HCT116 (cell line): Measurements from ENCODE around the gene NIN. TPM values are rescaled to one million over a fixed set of nuclear protein-coding genes. Genes with fewer than 3 reads are reported as not detected.

Source experiments
- ATAC-seq: fragments of 200-7000 bp; cut with Tn5 transposase; 2 replicates; pipeline ENCODE4 v1.9.1; 2020; ENCODE audit warnings: mild to moderate bottlenecking, moderate library complexity
- BruUV-seq: library from RNA; stranded (reverse); fragments of 400-500 nt; replicated peaks from 2 replicates; lab custom pipeline; 2021; lab: Mats Ljungman, UMichigan
- CTCF ChIA-PET: fragments of 300-600 bp; sonication (Branson Sonifier 250); formaldehyde crosslinking; loops from one replicate; lab custom pipeline; 2021; ENCODE audit warnings: antibody characterized with exemption; lab: Charles Lee
- POLR2A ChIA-PET: fragments of 300-600, 350-600 bp; sonication (Branson Sonifier 250); formaldehyde crosslinking; loops from one replicate; lab custom pipeline; 2021; ENCODE audit warnings: antibody characterized with exemption; lab: Charles Lee
- RAD21 ChIA-PET, 2 experiments: fragments of 300-600 bp; sonication (Branson Sonifier 250); formaldehyde crosslinking; loops; one replicate each; lab custom pipeline; 2023; ENCODE audit warnings: low total read pairs in 2 of 2; ENCODE audit not compliant: uncharacterized antibody in 2 of 2, unreplicated experiment in 2 of 2, low non-redundant PET in 1 of 2; lab: Charles Lee
- DNase-seq: peaks from one replicate; pipeline ENCODE4 v3.0.0-alpha.2; 2010; ENCODE audit warnings: low read depth, low spot score
- H2AFZ ChIP-seq: fragments of 200-600 bp; shearing (Covaris generic), sonication (generic); 2 replicates; pipeline ENCODE4 v1.6.1; 2017; ENCODE audit warnings: low read depth, mixed run types, mixed read lengths, antibody characterized with exemption, low read length; ENCODE audit not compliant: poor library complexity, severe bottlenecking
- H3K27ac ChIP-seq: 2 replicates; pipeline ENCODE4 v1.5.1; 2012; ENCODE audit warnings: low read depth, low read length
- H3K27me3 ChIP-seq: fragments of 200-600 bp; sonication (generic); 2 replicates; pipeline ENCODE4 v1.6.1; 2016; ENCODE audit warnings: mixed run types, low read length, mixed read lengths; ENCODE audit not compliant: insufficient read depth
- H3K36me3 ChIP-seq, 2 experiments: fragments of 200-500 bp in 1 of 2; fragments of 200-600 bp in 1 of 2; sonication (Bioruptor generic) in 1 of 2; sonication (generic) in 1 of 2; 2 replicates each; pipeline versions ENCODE4 v1.5.1 to v1.6.1; 2014 to 2016; ENCODE audit warnings: low read length in 2 of 2, inconsistent platforms in 1 of 2, mixed read lengths in 1 of 2, mixed run types in 1 of 2; ENCODE audit not compliant: insufficient read depth in 2 of 2, control insufficient read depth in 1 of 2
- H3K4me1 ChIP-seq, 2 experiments: fragments of 200-600 bp in 1 of 2; sonication (generic) in 1 of 2; 2 replicates each; pipeline versions ENCODE4 v1.5.1 to v1.6.1; 2012 to 2017; ENCODE audit warnings: low read length in 2 of 2, inconsistent platforms in 1 of 2, mild to moderate bottlenecking in 1 of 2, mixed read lengths in 1 of 2, mixed run types in 1 of 2, moderate library complexity in 1 of 2; ENCODE audit not compliant: insufficient read depth in 2 of 2, control insufficient read depth in 1 of 2
- H3K4me2 ChIP-seq: fragments of 200-600 bp; sonication (generic); 2 replicates; pipeline ENCODE4 v1.6.1; 2017; ENCODE audit warnings: mixed run types, low read length, mixed read lengths
- H3K4me3 ChIP-seq, 2 experiments: fragments of 200-600 bp in 1 of 2; sonication (generic) in 1 of 2; replicated peaks in 1 of 2; 2 replicates each; pipeline ENCODE4 v1.5.1; 2011 to 2016; ENCODE audit warnings: low read length in 2 of 2, control low read depth in 1 of 2, low read depth in 1 of 2, mild to moderate bottlenecking in 1 of 2, mixed read lengths in 1 of 2, mixed run types in 1 of 2
- H3K79me2 ChIP-seq: fragments of 200-600 bp; sonication (generic); 2 replicates; pipeline ENCODE4 v1.6.1; 2017; ENCODE audit warnings: mild to moderate bottlenecking, mixed run types, low read length, moderate library complexity, mixed read lengths; ENCODE audit not compliant: insufficient read depth
- H3K9ac ChIP-seq: fragments of 200-600 bp; sonication (generic); 2 replicates; pipeline ENCODE4 v1.6.1; 2016; ENCODE audit warnings: low read length, mixed read lengths
- H3K9me2 ChIP-seq: fragments of 200-600 bp; sonication (generic), shearing (Covaris generic); 2 replicates; pipeline ENCODE4 v1.6.1; 2017; ENCODE audit warnings: mixed run types, mild to moderate bottlenecking, moderate library complexity; ENCODE audit not compliant: insufficient read depth
- H3K9me3 ChIP-seq, 2 experiments: fragments of 200-500 bp in 1 of 2; fragments of 200-600 bp in 1 of 2; sonication (Bioruptor generic) in 1 of 2; sonication (generic) in 1 of 2; 2 replicates each; pipeline ENCODE4 v1.6.1; 2014 to 2017; ENCODE audit warnings: low read length in 2 of 2, mixed read lengths in 2 of 2, inconsistent platforms in 1 of 2, low read depth in 1 of 2, mild to moderate bottlenecking in 1 of 2, mixed run types in 1 of 2, moderate library complexity in 1 of 2; ENCODE audit not compliant: control insufficient read depth in 1 of 2, insufficient read depth in 1 of 2
- H4K20me1 ChIP-seq: fragments of 200-600 bp; sonication (generic), shearing (Covaris generic); 2 replicates; pipeline ENCODE4 v1.6.1; 2017; ENCODE audit warnings: mixed run types, mild to moderate bottlenecking, moderate library complexity; ENCODE audit not compliant: insufficient read depth
- CBX3 ChIP-seq: IDR thresholded peaks from 2 replicates; pipeline ENCODE4 v1.6.1; 2012; ENCODE audit warnings: low read depth
- CEBPB ChIP-seq: IDR thresholded peaks from 2 replicates; pipeline ENCODE4 v1.6.1; 2012; ENCODE audit warnings: low read depth
- CTCF ChIP-seq, 3 experiments: fragments of 200-600 bp in 1 of 3; sonication (generic) in 1 of 3; IDR thresholded peaks in 2 of 3; conservative IDR thresholded peaks in 1 of 3; 2 replicates each; pipeline ENCODE4 v1.5.1; 2012 to 2017; ENCODE audit warnings: low read depth in 2 of 3, low read length in 2 of 3, antibody characterized with exemption in 1 of 3, borderline replicate concordance in 1 of 3, control low read depth in 1 of 3, mild to moderate bottlenecking in 1 of 3, mixed read lengths in 1 of 3, mixed run types in 1 of 3, moderate library complexity in 1 of 3; ENCODE audit not compliant: insufficient read depth in 1 of 3
- EGR1 ChIP-seq: IDR thresholded peaks from 2 replicates; pipeline ENCODE4 v1.6.1; 2012; ENCODE audit warnings: low read depth
- ELF1 ChIP-seq: IDR thresholded peaks from 2 replicates; pipeline ENCODE4 v1.6.1; 2012; ENCODE audit warnings: low read depth, borderline replicate concordance
- EZH2 ChIP-seq: fragments of 200-600 bp; sonication (generic); IDR thresholded peaks from 2 replicates; pipeline ENCODE4 v1.6.1; 2017; ENCODE audit warnings: antibody characterized with exemption, mixed run types
- EZH2phosphoT487 ChIP-seq: fragments of 200-600 bp; IDR thresholded peaks from 2 replicates; pipeline ENCODE4 v1.6.1; 2018; ENCODE audit warnings: antibody characterized with exemption, borderline replicate concordance
- JUND ChIP-seq: IDR thresholded peaks from 2 replicates; pipeline ENCODE4 v1.6.1; 2012
- POLR2A ChIP-seq: IDR thresholded peaks from 2 replicates; pipeline ENCODE4 v1.7.0; 2011; ENCODE audit warnings: borderline replicate concordance; ENCODE audit not compliant: insufficient read depth, insufficient read length; ENCODE audit errors: extremely low read depth
- POLR2AphosphoS5 ChIP-seq: IDR thresholded peaks from 2 replicates; pipeline ENCODE4 v1.6.1; 2011; ENCODE audit warnings: mild to moderate bottlenecking, low read depth, low read length, moderate library complexity
- RAD21 ChIP-seq: IDR thresholded peaks from 2 replicates; pipeline ENCODE4 v1.6.1; 2012; ENCODE audit warnings: low read depth, mild to moderate bottlenecking
- REST ChIP-seq: IDR thresholded peaks from 2 replicates; pipeline ENCODE4 v1.6.1; 2012; ENCODE audit warnings: low read depth
- SIN3A ChIP-seq: IDR thresholded peaks from 2 replicates; pipeline ENCODE4 v1.6.1; 2012; ENCODE audit warnings: low read depth
- SP1 ChIP-seq: IDR thresholded peaks from 2 replicates; pipeline ENCODE4 v1.6.1; 2012; ENCODE audit warnings: low read depth
- TCF7L2 ChIP-seq: IDR thresholded peaks from 2 replicates; pipeline ENCODE4 v1.7.0; 2011; ENCODE audit warnings: borderline replicate concordance, inconsistent platforms; ENCODE audit not compliant: insufficient read depth, insufficient read length; ENCODE audit errors: extremely low read depth
- YY1 ChIP-seq: IDR thresholded peaks from 2 replicates; pipeline ENCODE4 v1.6.1; 2011; ENCODE audit warnings: low read length, low read depth, moderate library complexity, mild to moderate bottlenecking; ENCODE audit not compliant: insufficient replicate concordance; ENCODE audit errors: extremely low read depth
- ZFX ChIP-seq: fragments of 450-650 bp; IDR thresholded peaks from 2 replicates; pipeline ENCODE4 v1.6.1; 2017
- ZNF274 ChIP-seq: fragments of 200-500 bp; sonication (Bioruptor generic); IDR thresholded peaks from 2 replicates; pipeline ENCODE4 v1.6.1; 2014; ENCODE audit warnings: mild to moderate bottlenecking, low read depth, low read length, inconsistent platforms
- intact Hi-C: fragments of 100-400 bp; cut with micrococcal nuclease; formaldehyde crosslinking; loops from 2 replicates; pipeline ENCODE4 v1.10.0; 2022
- total RNA-seq: library from RNA; stranded (reverse); gene quantifications from one replicate; pipeline ENCODE4 v1.2.1, GENCODE V29; 2021; ENCODE audit not compliant: unreplicated experiment
- TF ChIP-seq, protein P1 (sequence below): IDR thresholded peaks from 2 replicates; pipeline ENCODE4 v1.6.1; 2012
- TF ChIP-seq, protein P2 (sequence below): IDR thresholded peaks from 2 replicates; pipeline ENCODE4 v1.6.1; 2012

Gene NIN
- total RNA-seq, 1 experiment from 2014 or later, result 39.6 TPM

DNA sequence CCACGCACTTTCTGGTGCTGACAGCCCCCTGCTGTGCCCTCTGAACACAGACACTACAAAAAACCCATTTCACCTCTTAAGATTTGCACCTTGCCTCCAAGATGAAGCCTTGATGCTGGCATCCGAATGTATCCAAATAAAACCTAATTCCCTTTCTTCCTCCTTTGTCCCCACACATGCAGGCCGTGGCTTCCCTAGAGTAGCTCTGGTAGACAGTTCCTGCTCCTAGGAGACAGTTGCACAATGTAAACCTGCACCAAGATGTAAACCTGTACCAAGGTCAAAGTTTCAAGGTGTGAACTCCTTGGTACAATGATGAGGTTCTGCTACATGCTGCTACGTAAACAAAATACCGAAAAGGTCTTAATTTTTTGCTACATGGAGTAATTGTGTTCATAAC is 40.3 kb upstream of the NIN start:
- ATAC-seq (no peak), DNase-seq (no peak)
- no peaks in the 10 kb centered on the region for H3K9me3 ChIP-seq
- no peak overlapping the region for H3K4me2 ChIP-seq
- no peak overlapping the region for H2AFZ ChIP-seq
- intact Hi-C loops, result no loop called here
- no TSS peak for BruUV-seq
- H3K4me1 ChIP-seq, result no peaks in the 10 kb centered on the region
- no peaks in the 10 kb centered on the region for H3K36me3 ChIP-seq
- H3K27ac ChIP-seq, result no peak overlapping the region
- no peaks in the 10 kb centered on the region for H4K20me1 ChIP-seq
- no peaks in the 10 kb centered on the region; the same call in 1 of the 2 replicates for H3K27me3 ChIP-seq
- TF ChIP-seq, protein P1, sequence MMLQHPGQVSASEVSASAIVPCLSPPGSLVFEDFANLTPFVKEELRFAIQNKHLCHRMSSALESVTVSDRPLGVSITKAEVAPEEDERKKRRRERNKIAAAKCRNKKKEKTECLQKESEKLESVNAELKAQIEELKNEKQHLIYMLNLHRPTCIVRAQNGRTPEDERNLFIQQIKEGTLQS, result no peak
- TF ChIP-seq POLR2AphosphoS5, result no peak
- TF ChIP-seq, protein P2, sequence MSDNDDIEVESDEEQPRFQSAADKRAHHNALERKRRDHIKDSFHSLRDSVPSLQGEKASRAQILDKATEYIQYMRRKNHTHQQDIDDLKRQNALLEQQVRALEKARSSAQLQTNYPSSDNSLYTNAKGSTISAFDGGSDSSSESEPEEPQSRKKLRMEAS, result no peak
- TF ChIP-seq CBX3, result no peak
- TF ChIP-seq TCF7L2, result no peak
- no peak for TF ChIP-seq EGR1
- TF ChIP-seq ZNF274, result no peak
- no peak for TF ChIP-seq SIN3A
- no peak for TF ChIP-seq REST
- TF ChIP-seq YY1, result no peak
- TF ChIP-seq JUND, result no peak
- no peak for TF ChIP-seq POLR2A
- no peak for TF ChIP-seq CEBPB
- no peak for TF ChIP-seq EZH2phosphoT487
- TF ChIP-seq RAD21, result no peak
- TF ChIP-seq SP1, result no peak
- no peak for TF ChIP-seq ELF1
- no peak for TF ChIP-seq ZFX
- TF ChIP-seq EZH2, result no peak
- TF ChIP-seq CTCF (IDR thresholded peaks at IDR 0.05 in 2 of 3, conservative IDR thresholded peaks at IDR 0.05 in 1 of 3; ENCODE audit: borderline replicate concordance in 1 of 3, insufficient read depth in 1 of 3, low read depth in 2 of 3, low read length in 2 of 3), result no peak
- H3K79me2 ChIP-seq, result no peaks in the 10 kb centered on the region
- H3K9me2 ChIP-seq, result no peaks in the 10 kb centered on the region
- H3K4me3 ChIP-seq, result no peak overlapping the region
- RAD21 ChIA-PET, result no interaction called here
- POLR2A ChIA-PET, result no interaction called here
- CTCF ChIA-PET, result no interaction called here
- no peak overlapping the region for H3K9ac ChIP-seq
